ENCODE measurements around the gene SMAD4. TPM values are rescaled to one million over a fixed set of nuclear protein-coding genes. Genes with fewer than 3 reads are reported as not detected.

The SMAD4 gene
- total and polyA plus RNA-seq, 5 experiments from 2014 or later: 46.0 to 169 (median 69.2) TPM

GRCh38 chr18:51006948-51007789 is 22.8 kb upstream of the SMAD4 start:
- Mint-ChIP-seq H3K27me3 (no peaks in the 10 kb centered on the region), H3K27ac (no peak overlapping the region), H3K4me3 (no peak overlapping the region), H3K9me3 (peaks cover 0 to 2% (median under 1%) of the 10 kb centered on the region in 9 donors), H3K36me3 (no peaks in the 10 kb centered on the region), H3K4me1 (peaks cover 0 to 6% (median 0%) of the 10 kb centered on the region in 4 donors)
- POLR2A ChIA-PET: no interaction called here
- DNase-seq (no peak), ATAC-seq (no peak)

GRCh38 chr18:51007790-51008139 is 22.2 kb upstream of the SMAD4 start:
- peaks cover 0 to 3% (median 0%) of the 10 kb centered on the region in 3 donors for H3K36me3 Mint-ChIP-seq
- DNase-seq: no peak
- POLR2A ChIA-PET: no interaction called here
- no peak overlapping the region for H3K4me3 Mint-ChIP-seq
- peaks cover 0 to 1% (median 0%) of the 10 kb centered on the region in 9 donors for H3K9me3 Mint-ChIP-seq
- H3K27me3 Mint-ChIP-seq: no peaks in the 10 kb centered on the region
- no peak for ATAC-seq
- H3K4me1 Mint-ChIP-seq: peaks cover 0 to 6% (median 0%) of the 10 kb centered on the region in 4 donors
- no peak overlapping the region for H3K27ac Mint-ChIP-seq

GRCh38 chr18:51009072-51009471 is 20.9 kb upstream of the SMAD4 start:
- no peak overlapping the region for H3K27ac Mint-ChIP-seq
- peaks cover 0 to 6% (median 0%) of the 10 kb centered on the region in 4 donors for H3K4me1 Mint-ChIP-seq
- DNase-seq (no peak), ATAC-seq (no peak)
- no peaks in the 10 kb centered on the region for H3K9me3 Mint-ChIP-seq
- no peak overlapping the region for H3K4me3 Mint-ChIP-seq
- POLR2A ChIA-PET: no interaction called here
- H3K27me3 Mint-ChIP-seq: no peaks in the 10 kb centered on the region
- peaks cover 0 to 6% (median 0%) of the 10 kb centered on the region in 3 donors for H3K36me3 Mint-ChIP-seq

GRCh38 chr18:51010218-51010617 is 19.8 kb upstream of the SMAD4 start:
- Mint-ChIP-seq H3K36me3 (peaks cover 0 to 6% (median 0%) of the 10 kb centered on the region in 3 donors), H3K27me3 (no peaks in the 10 kb centered on the region), H3K9me3 (no peaks in the 10 kb centered on the region), H3K4me3 (no peak overlapping the region), H3K27ac (no peak overlapping the region), H3K4me1 (peaks cover 0 to 6% (median 0%) of the 10 kb centered on the region in 4 donors)
- POLR2A ChIA-PET: no interaction called here
- DNase-seq: no peak
- ATAC-seq: no peak

GRCh38 chr18:51011709-51012108 is 18.3 kb upstream of the SMAD4 start:
- POLR2A ChIA-PET: interaction anchor here (0.9 kb wide), 1 partner anchor 44 kb away, joined by 3 read pairs; the partner anchor contains the start of gene ELAC1
- H3K36me3 Mint-ChIP-seq: peaks cover 0 to 6% (median 2%) of the 10 kb centered on the region in 3 donors

GRCh38 chr18:51012441-51012840 is 17.6 kb upstream of the SMAD4 start:
- POLR2A ChIA-PET: no interaction called here
- Mint-ChIP-seq H3K9me3 (no peaks in the 10 kb centered on the region), H3K36me3 (peaks cover 0 to 6% (median 4%) of the 10 kb centered on the region in 3 donors), H3K4me1 (peaks cover 0 to 8% (median 0%) of the 10 kb centered on the region in 4 donors), H3K27me3 (no peaks in the 10 kb centered on the region), H3K4me3 (no peak overlapping the region), H3K27ac (no peak overlapping the region)
- no peak for ATAC-seq
- DNase-seq: no peak

More at GRCh38 chr18:51011709-51012108, 18.3 kb upstream of the SMAD4 start:
- H3K4me3 Mint-ChIP-seq: no peak overlapping the region
- H3K27ac Mint-ChIP-seq: no peak overlapping the region
- no peaks in the 10 kb centered on the region for H3K27me3 Mint-ChIP-seq
- no peaks in the 10 kb centered on the region for H3K9me3 Mint-ChIP-seq
- no peak for DNase-seq
- peaks cover 0 to 6% (median 0%) of the 10 kb centered on the region in 4 donors for H3K4me1 Mint-ChIP-seq
- no peak for ATAC-seq

- Mint-ChIP-seq H3K4me3 (no peak overlapping the region), H3K9me3 (no peaks in the 10 kb centered on the region), H3K27ac (no peak overlapping the region), H3K4me1 (peaks cover 0 to 10% (median 0%) of the 10 kb centered on the region in 4 donors), H3K27me3 (no peaks in the 10 kb centered on the region), H3K36me3 (peaks cover 0 to 6% (median 4%) of the 10 kb centered on the region in 3 donors)
- POLR2A ChIA-PET: no interaction called here
- ATAC-seq: no peak
- no peak for DNase-seq
Measured at GRCh38 chr18:51013259-51013658, 16.8 kb upstream of the SMAD4 start.

GRCh38 chr18:51017140-51017879 is 12.7 kb upstream of the SMAD4 start:
- Mint-ChIP-seq H3K27ac (peak overlapping the region in 2 of 10 donors; percentile 60 to 72), H3K9me3 (no peaks in the 10 kb centered on the region), H3K27me3 (no peaks in the 10 kb centered on the region), H3K4me3 (no peak overlapping the region), H3K4me1 (peaks cover 0 to 7% (median 1%) of the 10 kb centered on the region in 4 donors), H3K36me3 (peaks cover 0 to 6% (median 6%) of the 10 kb centered on the region in 3 donors)
- no peak for ATAC-seq
- POLR2A ChIA-PET: interaction anchor here (1.4 kb wide), 1 partner anchor 13 kb away, joined by 3 read pairs; the partner anchor contains the start of gene SMAD4
- no peak for DNase-seq

GRCh38 chr18:51020536-51020935 is 9.5 kb upstream of the SMAD4 start:
- Mint-ChIP-seq H3K27ac (no peak overlapping the region), H3K4me1 (peaks cover 0 to 11% (median 8%) of the 10 kb centered on the region in 4 donors)

GRCh38 chr18:51021226-51021965 is 8.6 kb upstream of the SMAD4 start:
- Mint-ChIP-seq H3K4me1 (peaks cover 0 to 11% (median 8%) of the 10 kb centered on the region in 4 donors), H3K4me3 (no peak overlapping the region), H3K27me3 (no peaks in the 10 kb centered on the region), H3K36me3 (peaks cover 0 to 12% (median 0%) of the 10 kb centered on the region in 3 donors), H3K27ac (peak overlapping the region in 1 of 10 donors; percentile 85), H3K9me3 (peaks cover 0 to 5% (median 0%) of the 10 kb centered on the region in 9 donors)
- DNase-seq: no peak
- ATAC-seq: no peak
- POLR2A ChIA-PET: interaction anchor here (1.5 kb wide), 1 partner anchor 9 kb away, joined by 4 read pairs; the partner anchor contains the start of gene SMAD4

More at GRCh38 chr18:51020536-51020935, 9.5 kb upstream of the SMAD4 start:
- Mint-ChIP-seq H3K36me3 (peaks cover 0 to 12% (median 0%) of the 10 kb centered on the region in 3 donors), H3K27me3 (no peaks in the 10 kb centered on the region), H3K4me3 (no peak overlapping the region), H3K9me3 (peaks cover 0 to 5% (median 0%) of the 10 kb centered on the region in 9 donors)
- DNase-seq (no peak), ATAC-seq (no peak)
- POLR2A ChIA-PET: interaction anchor here (1.5 kb wide), 1 partner anchor 10 kb away, joined by 4 read pairs; the partner anchor contains the start of gene SMAD4

- H3K4me1 Mint-ChIP-seq: peaks cover 22 to 29% (median 27%) of the 10 kb centered on the region in 4 donors
- H3K9me3 Mint-ChIP-seq: peaks cover 0 to 5% (median 0%) of the 10 kb centered on the region in 9 donors
- H3K4me3 Mint-ChIP-seq: no peak overlapping the region
- H3K27ac Mint-ChIP-seq: no peak overlapping the region
- no peak for ATAC-seq
- peaks cover 0 to 9% (median 0%) of the 10 kb centered on the region in 3 donors for H3K36me3 Mint-ChIP-seq
- no peaks in the 10 kb centered on the region for H3K27me3 Mint-ChIP-seq
- POLR2A ChIA-PET: interaction anchor here (1.4 kb wide), 1 partner anchor 147 kb away, joined by 3 read pairs; the partner anchor contains the start of gene ME2
- no peak for DNase-seq
Measured at GRCh38 chr18:51025512-51025911, 4.5 kb upstream of the SMAD4 start.
